ENCODE measurements around the gene U2AF1L4. TPM values are rescaled to one million over a fixed set of nuclear protein-coding genes. Genes with fewer than 3 reads are reported as not detected.
A peak's percentile ranks its signal among the peaks of the same experiment; 100 is the strongest.

Gene U2AF1L4
- total and polyA plus RNA-seq, 2 of the 4 experiments (the other 2 are of a cell fraction), result 6.1 to 15.0 TPM

- Histone ChIP-seq H3K56ac (ENCODE audit: extremely low read depth, insufficient read depth, low read length) (no peak overlapping the region), H2AK5ac (ENCODE audit: low read depth, low read length) (no peak overlapping the region), H4K5ac (ENCODE audit: low read depth, low read length) (no peak overlapping the region), H2BK5ac (ENCODE audit: low read depth, low read length, poor library complexity, severe bottlenecking) (no peak overlapping the region), H3K4me3 (ENCODE audit: insufficient read depth, low read depth, low read length) (no peak overlapping the region), H3K4me2 (ENCODE audit: low read depth, low read length) (no peak overlapping the region), H3K9ac (ENCODE audit: low read depth, low read length) (no peak overlapping the region), H3K36me3 (ENCODE audit: control insufficient read depth, insufficient read depth, low read length) (no peaks in the 10 kb centered on the region), H3K79me1 (ENCODE audit: low read depth in 1 of 2, low read length in 2 of 2) (no peaks in the 10 kb centered on the region), H2BK20ac (ENCODE audit: low read depth, low read length) (no peak overlapping the region), H3K27ac (ENCODE audit: insufficient read depth, low read length) (no peak overlapping the region), H3K9me3 (ENCODE audit: control insufficient read depth, insufficient read depth, low read length) (no peaks in the 10 kb centered on the region), H2AFZ (replicated peaks; ENCODE audit: low read length, poor library complexity) (peak overlapping the region; percentile 32), H2AK9ac (replicated peaks; ENCODE audit: low read depth, low read length, poor library complexity) (no peak overlapping the region), H3K9me1 (ENCODE audit: insufficient read depth, low read length) (no peaks in the 10 kb centered on the region), H3K27me3 (ENCODE audit: control insufficient read depth, insufficient read depth, low read length) (peaks cover 7% of the 10 kb centered on the region; the same call in 1 of the 2 replicates), H3K4me1 (ENCODE audit: control insufficient read depth, insufficient read depth, low read length) (no peaks in the 10 kb centered on the region), H3K4ac (ENCODE audit: low read depth, low read length) (no peak overlapping the region), H4K20me1 (ENCODE audit: insufficient read depth, low read length) (no peaks in the 10 kb centered on the region), H2BK15ac (ENCODE audit: low read depth, low read length) (no peak overlapping the region), H4K91ac (ENCODE audit: insufficient read depth, low read depth, low read length) (no peak overlapping the region), H2BK120ac (ENCODE audit: low read depth, low read length) (no peak overlapping the region), H3K18ac (ENCODE audit: low read depth, low read length) (no peak overlapping the region), H3K23ac (ENCODE audit: low read depth, low read length) (no peak overlapping the region), H3K14ac (replicated peaks; ENCODE audit: low read depth, low read length) (no peak overlapping the region), H4K8ac (ENCODE audit: low read depth in 2 of 2, low read length in 2 of 2) (no peak overlapping the region)
- intact Hi-C loops (cut with micrococcal nuclease) (no loop called here), in situ Hi-C loops (cut with MboI; ENCODE audit: low sequenced_read_pairs) (no loop called here), dilution Hi-C loops (cut with HindIII; ENCODE audit: low sequenced_read_pairs, unreplicated experiment) (no loop called here)
- 46% methylated on average over 7 of the region's 20 CpGs; no CpG with 5 or more reads in 1 of the 2 experiments for WGBS, 2 experiments (ENCODE audit: extremely low coverage in 2 of 2, insufficient read length in 1 of 2)
- ChIA-PET CTCF (no interaction called here), POLR2A (ENCODE audit: unreplicated experiment) (no interaction called here)
- TF ChIP-seq MAFK (IDR thresholded peaks at IDR 0.05; ENCODE audit: low read depth, low read length) (no peak), MAZ (IDR thresholded peaks at IDR 0.05; ENCODE audit: borderline replicate concordance, low read depth, low read length) (no peak), CTCF (conservative IDR thresholded peaks at IDR 0.05; ENCODE audit: low read depth, low read length) (0 out of 2 replicates have a peak, but pooled peaks have one; percentile 7), BHLHE40 (IDR thresholded peaks at IDR 0.05; ENCODE audit: low read depth, low read length) (no peak)
- no TSS peak for BruUV-seq (replicated peaks)
- ATAC-seq (ENCODE audit: low read depth) (no peak), DNase-seq (no peak)
Observed at GRCh38 chr19:35790981-35791813, 46.0 kb upstream of the U2AF1L4 start.
